ENCODE results near the gene MRPL28.
"Not testable (repeated sequence)": the region's sequence is repeated elsewhere in the genome, so short reads cannot be mapped to it uniquely, and the experiment has no call there.

MRPL28 gene

GRCh38 chr16:337975-338575 is 32.3 kb downstream of the MRPL28 start:
- DNase-seq (ENCODE audit: low spot score), result no peak

DNA sequence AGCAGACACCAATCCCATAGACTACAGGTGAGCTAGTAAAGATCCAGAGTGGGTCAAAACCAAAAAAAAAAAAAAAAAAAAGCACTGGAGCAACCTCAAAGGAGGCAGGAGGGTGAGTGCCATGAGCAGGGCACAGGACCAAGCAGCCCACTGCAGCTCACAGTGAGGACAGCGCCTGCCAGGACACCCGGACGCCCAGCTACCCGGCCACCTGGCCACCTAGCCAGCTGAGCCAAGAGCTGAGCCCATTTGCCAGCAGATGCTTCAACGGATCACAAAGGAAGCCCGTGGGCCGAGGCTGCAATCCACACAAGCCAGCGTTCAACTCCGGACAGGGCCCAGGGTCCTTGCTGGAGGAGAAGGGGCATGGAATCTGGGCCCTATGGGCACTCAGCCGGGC is 32.9 kb downstream of the MRPL28 start:
- no peak for DNase-seq (ENCODE audit: low spot score)

GRCh38 chr16:336269-336668 is 34.1 kb downstream of the MRPL28 start:
- DNase-seq (ENCODE audit: low spot score), result no peak

DNA sequence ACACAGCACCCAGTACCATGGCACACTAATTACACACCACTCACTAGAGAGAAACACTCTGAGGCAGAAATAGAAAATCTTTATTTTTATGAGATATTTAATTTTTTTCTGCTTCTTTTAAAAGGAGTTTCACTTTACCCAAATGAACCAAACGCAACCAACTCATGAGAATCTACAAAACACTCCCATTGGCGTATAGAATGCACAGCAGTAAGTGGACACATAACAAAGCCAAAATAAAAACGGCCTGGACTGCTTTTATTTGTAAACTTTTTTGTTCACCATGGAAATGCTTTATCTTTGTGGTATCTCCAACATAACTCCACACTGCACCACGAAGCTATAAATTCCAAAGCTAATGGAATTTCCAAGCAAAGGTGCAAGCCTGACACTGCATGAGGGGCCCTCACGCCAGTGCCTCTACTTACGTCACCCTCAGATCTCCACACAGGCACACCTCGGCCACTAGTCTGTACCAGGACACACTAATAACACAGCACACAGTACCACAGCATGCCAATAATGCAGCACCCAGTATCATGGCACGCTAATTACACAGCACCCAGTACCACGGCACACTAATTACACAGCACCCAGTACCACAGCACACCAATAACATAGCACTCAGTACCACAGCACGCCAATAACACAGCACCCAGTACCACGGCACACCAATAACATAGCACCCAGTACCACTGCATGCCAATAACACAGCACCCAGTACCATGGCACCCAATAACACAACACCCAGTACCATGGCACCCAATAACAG is 35.3 kb downstream of the MRPL28 start:
- not testable (repeated sequence) for DNase-seq (ENCODE audit: low spot score)

GRCh38 chr16:334164-334832 is 36.0 kb downstream of the MRPL28 start:
- not testable (repeated sequence) for DNase-seq (ENCODE audit: low spot score)

- no peak for DNase-seq (ENCODE audit: low spot score)
Measured at GRCh38 chr16:333406-334094, 36.8 kb downstream of the MRPL28 start.

- not testable (repeated sequence) for DNase-seq (ENCODE audit: low spot score)
Measured at GRCh38 chr16:331181-331814, 39.0 kb downstream of the MRPL28 start.

DNA sequence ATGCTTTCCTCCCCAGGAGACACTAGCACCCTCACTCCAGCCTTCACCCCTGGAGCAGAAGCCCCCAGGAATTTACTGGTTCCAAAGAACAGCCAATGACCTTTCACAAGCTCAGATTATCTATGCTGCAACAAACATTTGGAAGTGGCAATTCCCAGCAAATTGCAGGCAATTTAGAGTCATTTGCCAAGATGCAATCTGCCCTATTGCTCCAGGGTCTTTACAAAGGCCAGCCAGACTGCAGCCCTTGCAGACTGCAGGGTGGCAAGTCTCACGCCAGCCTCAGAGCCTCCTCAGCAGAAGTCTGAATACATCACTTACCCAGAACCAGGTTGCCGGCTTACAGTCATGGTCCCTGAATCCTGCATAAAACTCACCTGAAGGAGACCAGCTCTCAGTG is 39.6 kb downstream of the MRPL28 start:
- no peak for DNase-seq (ENCODE audit: low spot score)

DNA sequence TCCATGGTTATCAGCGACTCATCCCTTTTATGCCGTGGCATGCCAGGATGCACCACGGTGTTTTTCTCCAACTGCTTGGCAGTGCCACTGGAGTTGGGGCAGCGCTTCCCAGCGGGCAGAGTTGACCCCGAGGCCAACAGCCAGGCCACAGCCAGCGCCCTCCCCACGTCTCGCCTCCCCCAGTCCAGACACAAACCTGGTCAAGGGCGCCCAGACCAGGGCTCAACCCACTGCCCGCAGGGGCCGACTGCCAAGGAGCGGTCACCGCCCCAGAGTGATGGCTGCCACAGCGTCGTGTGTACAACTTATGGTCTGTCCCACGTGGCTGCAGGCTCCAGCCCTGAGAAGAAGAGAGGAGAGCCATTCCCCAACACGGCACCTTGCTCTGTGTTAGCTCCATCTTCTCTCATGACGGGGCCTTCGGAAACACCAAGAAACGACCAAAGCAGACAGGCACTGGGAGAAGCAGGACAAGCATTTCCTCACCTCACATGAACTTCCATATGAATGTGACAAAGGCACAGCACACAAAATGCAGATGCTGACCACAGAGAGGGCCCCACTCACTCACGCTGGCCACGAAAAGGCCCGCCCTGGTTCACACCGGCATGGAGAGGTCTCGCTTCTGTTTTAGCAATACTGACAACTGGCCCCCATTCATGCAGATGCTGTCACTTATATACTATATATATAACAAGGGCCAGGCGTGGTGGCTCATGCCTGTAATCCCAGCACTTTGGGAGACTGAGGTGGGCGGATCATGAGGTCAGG is 44.8 kb downstream of the MRPL28 start:
- no peak for DNase-seq (ENCODE audit: low spot score)

GRCh38 chr16:324451-325334 is 45.6 kb downstream of the MRPL28 start:
- DNase-seq (ENCODE audit: low spot score), result no peak

DNA sequence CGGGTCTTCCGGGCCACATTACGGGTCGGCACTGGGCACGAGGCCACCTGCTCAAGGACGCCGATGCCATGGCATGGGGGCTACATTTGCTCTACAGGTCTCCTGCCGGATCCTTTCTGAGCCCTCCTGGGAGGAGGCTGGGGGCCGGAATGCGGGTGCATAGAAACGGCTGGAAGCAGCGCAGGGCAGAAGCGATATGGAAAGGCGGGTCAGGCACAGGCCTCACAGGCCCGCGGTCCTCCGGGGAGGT is 46.2 kb downstream of the MRPL28 start:
- no peak for DNase-seq (ENCODE audit: low spot score)

- no peak for DNase-seq (ENCODE audit: low spot score)
Measured at GRCh38 chr16:322476-323143, 47.7 kb downstream of the MRPL28 start.

DNA sequence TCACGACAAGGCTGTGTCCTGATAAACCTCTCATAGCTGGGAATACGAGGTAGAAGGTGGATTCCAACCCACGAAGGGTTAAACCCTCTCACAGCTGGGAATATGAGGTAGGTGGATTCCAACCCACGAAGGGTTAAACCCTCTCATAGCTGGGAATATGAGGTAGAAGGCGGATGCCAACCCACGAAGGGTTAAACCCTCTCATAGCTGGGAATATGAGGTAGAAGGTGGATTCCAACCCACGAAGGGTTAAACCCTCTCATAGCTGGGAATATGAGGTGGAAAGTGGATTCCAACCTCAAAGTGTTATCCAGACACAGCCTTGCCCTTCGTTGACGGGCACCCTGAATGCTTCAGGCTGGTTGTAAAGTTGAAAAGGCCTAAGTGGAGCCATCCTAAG is 48.8 kb downstream of the MRPL28 start:
- DNase-seq (ENCODE audit: low spot score), result no peak

DNA sequence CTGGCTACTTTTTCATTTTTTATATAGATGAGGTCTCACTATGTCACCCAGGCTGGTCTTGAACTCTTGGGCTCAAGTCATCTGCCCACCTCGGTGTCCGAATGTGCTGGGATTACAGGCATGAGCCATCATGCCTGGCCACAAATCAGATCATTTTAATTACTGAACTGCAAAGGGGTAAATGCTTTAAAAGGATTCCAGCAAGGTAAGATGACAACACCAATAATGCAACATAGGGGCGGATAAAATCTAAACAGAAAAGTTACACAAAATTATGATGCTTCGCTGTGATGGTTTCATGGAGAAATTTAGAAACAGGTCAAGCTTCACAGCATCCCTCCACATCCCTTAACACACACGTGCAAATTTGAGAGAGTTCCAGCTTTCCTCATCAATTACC is 50.1 kb downstream of the MRPL28 start:
- DNase-seq (ENCODE audit: low spot score), result no peak

GRCh38 chr16:318628-319027 is 51.7 kb downstream of the MRPL28 start:
- no peak for DNase-seq (ENCODE audit: low spot score)

GRCh38 chr16:317583-317982 is 52.8 kb downstream of the MRPL28 start:
- DNase-seq (ENCODE audit: low spot score), result no peak

Data from Ammon's horn (tissue), 1 donor.